Breast epithelium (tissue), 4 donors: ENCODE measurements around the gene KCNH3. TPM values are rescaled to one million over a fixed set of nuclear protein-coding genes. Genes with fewer than 3 reads are reported as not detected.

Experiments used
- DNase-seq, 2 donors: peaks; one replicate each; pipeline ENCODE4 v3.0.0-alpha.2; 2019; ENCODE audit warnings: low spot score in 2 of 2
- H3K27ac ChIP-seq, 2 donors: fragments of 200-600 bp; sonication (generic) in 1 of 2; one replicate each; pipeline ENCODE4 v1.5.1; 2016 to 2019; ENCODE audit warnings: mild to moderate bottlenecking in 1 of 2
- H3K27me3 ChIP-seq, 2 donors: fragments of 200-600 bp; sonication (generic) in 1 of 2; one replicate each; pipeline versions ENCODE4 v1.5.1 to v1.6.0; 2017 to 2019; ENCODE audit warnings: control low read depth in 1 of 2, mild to moderate bottlenecking in 1 of 2
- H3K36me3 ChIP-seq: fragments of 200-600 bp; one replicate; pipeline ENCODE4 v1.5.1; 2019
- H3K4me1 ChIP-seq, 2 donors: fragments of 200-600 bp; sonication (generic); one replicate each; pipeline ENCODE4 v1.5.1; 2016 to 2019; ENCODE audit warnings: control low read depth in 1 of 2
- H3K4me3 ChIP-seq, 3 donors: fragments of 200-600 bp; sonication (generic); 1 replicate in 2 of 3; 2 replicates in 1 of 3; pipeline ENCODE4 v1.5.1; 2016 to 2019; ENCODE audit warnings: mild to moderate bottlenecking in 3 of 3, moderate library complexity in 2 of 3
- H3K9me3 ChIP-seq, 2 donors: fragments of 200-600 bp; sonication (generic) in 1 of 2; one replicate each; pipeline ENCODE4 v1.5.1; 2016 to 2019; ENCODE audit warnings: control low read depth in 1 of 2
- CTCF ChIP-seq, 3 donors: fragments of 450-650 bp; IDR thresholded peaks; one replicate each; pipeline ENCODE4 v1.5.1; 2016 to 2017; ENCODE audit warnings: antibody characterized with exemption in 3 of 3, mild to moderate bottlenecking in 3 of 3, moderate library complexity in 3 of 3
- POLR2A ChIP-seq: fragments of 450-650 bp; IDR thresholded peaks from one replicate; pipeline ENCODE4 v1.6.1; 2016; ENCODE audit warnings: antibody characterized with exemption, mild to moderate bottlenecking, moderate library complexity
- POLR2AphosphoS5 ChIP-seq, 3 donors: sonication (generic); formaldehyde crosslinking; IDR thresholded peaks; one replicate each; pipeline ENCODE4 v1.6.1; 2017; ENCODE audit warnings: antibody characterized with exemption in 3 of 3
- intact Hi-C: fragments of 100-400 bp; cut with DNase I; formaldehyde crosslinking; loops from one replicate; pipeline ENCODE4 v1.15.1; 2023; ENCODE audit warnings: low total_unique reads
- total RNA-seq, 3 donors: library from RNA; depleted of rRNA; stranded (reverse); fragments of >200 nt; gene quantifications; one replicate each; pipeline ENCODE4 v1.1.0, GENCODE V29; 2016

KCNH3 gene
- total RNA-seq: 1 to 10 TPM in 1 of 3 donors, under 1 TPM in 1, not detected in 1; 0.66 to 1.3 TPM

GRCh38 chr12:49538510-49539403, at the start of gene KCNH3:
Gene KCNH3 (plus strand): TSS chr12:49539030. CDS start chr12:49539417, 387 bp downstream.
- peak; percentile 68 to 71 for DNase-seq
- Histone ChIP-seq H3K4me3 (peak within 1 kb of the TSS; percentile 42 to 73 (median 56)), H3K27me3 (peaks cover 2 to 12% of the 10 kb centered on the region in 2 donors), H3K36me3 (no peaks in the 10 kb centered on the region), H3K27ac (no peak within 1 kb of the TSS), H3K9me3 (no peaks in the 10 kb centered on the region), H3K4me1 (peaks cover 0 to 11% of the 10 kb centered on the region in 2 donors)
- TF ChIP-seq POLR2AphosphoS5 (IDR thresholded peaks at IDR 0.05) (no peak), CTCF (IDR thresholded peaks at IDR 0.05) (no peak), POLR2A (no peak)
- intact Hi-C loops: no loop called here

DNA sequence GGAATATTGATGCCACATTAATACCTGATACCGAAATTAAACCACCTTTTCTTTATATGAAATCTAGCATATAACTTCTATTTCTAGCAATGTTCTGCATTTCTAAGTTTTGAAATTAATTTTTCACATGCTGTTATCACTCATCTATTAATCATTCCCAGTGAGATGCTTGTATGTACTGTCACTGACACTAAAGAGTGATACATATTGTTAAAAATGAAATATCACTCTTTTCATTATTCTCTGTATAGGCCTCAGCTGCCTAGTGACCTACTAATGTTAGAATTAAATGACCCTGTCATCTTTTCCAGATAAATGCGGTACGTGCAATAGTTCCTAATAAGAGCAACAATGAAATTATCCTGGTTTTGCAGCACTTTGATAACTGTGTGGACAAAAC, 49.7 kb upstream of the KCNH3 start:
- Histone ChIP-seq H3K4me3 (no peak overlapping the region), H3K4me1 (no peaks in the 10 kb centered on the region), H3K9me3 (no peaks in the 10 kb centered on the region), H3K27me3 (no peaks in the 10 kb centered on the region), H3K36me3 (no peaks in the 10 kb centered on the region), H3K27ac (no peak overlapping the region)
- intact Hi-C loops: no loop called here
- no peak for DNase-seq
- no peak for TF ChIP-seq CTCF (IDR thresholded peaks at IDR 0.05)
- no peak for TF ChIP-seq POLR2AphosphoS5 (IDR thresholded peaks at IDR 0.05)
- TF ChIP-seq POLR2A: no peak

GRCh38 chr12:49489720-49490119, 49.1 kb upstream of the KCNH3 start:
- intact Hi-C loops: no loop called here
- no peak for DNase-seq
- Histone ChIP-seq H3K4me1 (no peaks in the 10 kb centered on the region), H3K27me3 (no peaks in the 10 kb centered on the region), H3K27ac (no peak overlapping the region), H3K36me3 (no peaks in the 10 kb centered on the region), H3K4me3 (no peak overlapping the region), H3K9me3 (no peaks in the 10 kb centered on the region)
- TF ChIP-seq CTCF (IDR thresholded peaks at IDR 0.05): no peak
- TF ChIP-seq POLR2A: no peak
- TF ChIP-seq POLR2AphosphoS5 (IDR thresholded peaks at IDR 0.05): no peak

DNA sequence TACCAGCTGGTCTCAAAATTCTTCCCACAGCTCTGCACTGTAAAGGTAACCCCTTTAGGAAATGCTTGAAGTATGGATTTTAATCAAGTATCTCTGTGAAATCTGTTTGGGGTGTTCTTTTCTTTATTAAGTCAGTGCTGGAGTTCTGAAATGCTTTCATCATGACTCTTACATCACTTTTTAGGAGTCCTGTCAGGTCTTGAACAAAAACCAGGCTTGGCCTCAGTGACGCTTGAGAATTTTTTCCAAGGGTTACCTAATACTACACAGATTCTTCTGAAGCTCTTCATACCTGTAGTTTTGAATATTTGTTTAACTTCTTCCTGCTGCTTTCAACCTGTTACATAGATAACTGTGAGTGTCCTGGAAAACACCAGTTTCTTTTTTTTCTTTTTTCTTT, 47.0 kb upstream of the KCNH3 start:
- H3K4me3 ChIP-seq: no peak overlapping the region
- no peaks in the 10 kb centered on the region for H3K4me1 ChIP-seq
- no peak for TF ChIP-seq POLR2AphosphoS5 (IDR thresholded peaks at IDR 0.05)
- no peak for TF ChIP-seq CTCF (IDR thresholded peaks at IDR 0.05)
- no peak for TF ChIP-seq POLR2A
- intact Hi-C loops: no loop called here
- DNase-seq: no peak
- H3K9me3 ChIP-seq: no peaks in the 10 kb centered on the region
- H3K36me3 ChIP-seq: no peaks in the 10 kb centered on the region
- H3K27ac ChIP-seq: no peak overlapping the region
- no peaks in the 10 kb centered on the region for H3K27me3 ChIP-seq

GRCh38 chr12:49493900-49494299, 44.9 kb upstream of the KCNH3 start:
- intact Hi-C loops: no loop called here

More at GRCh38 chr12:49493900-49494299, 44.9 kb upstream of the KCNH3 start:
- no peak overlapping the region for H3K4me3 ChIP-seq
- no peaks in the 10 kb centered on the region for H3K27me3 ChIP-seq
- TF ChIP-seq POLR2AphosphoS5 (IDR thresholded peaks at IDR 0.05): no peak
- no peak for TF ChIP-seq CTCF (IDR thresholded peaks at IDR 0.05)
- no peak for TF ChIP-seq POLR2A
- no peaks in the 10 kb centered on the region for H3K4me1 ChIP-seq
- DNase-seq: no peak
- H3K27ac ChIP-seq: no peak overlapping the region
- H3K9me3 ChIP-seq: no peaks in the 10 kb centered on the region
- H3K36me3 ChIP-seq: no peaks in the 10 kb centered on the region
